Vein endothelial cell (primary cell): ENCODE results near the gene TUBG2. TPM values are rescaled to one million over a fixed set of nuclear protein-coding genes. Genes with fewer than 3 reads are reported as not detected.

ENCODE experiments used
- small RNA-seq: library from RNA; depleted of rRNA; stranded (forward); fragments of <200 nt; gene quantifications from one replicate; pipeline ENCODE3, GENCODE V24; 2012
- total RNA-seq: library from RNA; depleted of rRNA; stranded (reverse); fragments of >200 nt; gene quantifications from 2 replicates; pipeline ENCODE4 v1.2.3, GENCODE V29; 2012

Gene TUBG2
- 6.1 and 9.5 TPM in 2 replicates for total RNA-seq

GRCh38 chr17:42659079-42659931 is at the start of gene TUBG2:
TSS of gene TUBG2 (plus strand) at chr17:42659284. CDS start at chr17:42659504, 220 bp downstream.

GRCh38 chr17:42676424-42677011 is 17.4 kb downstream of the TUBG2 start, which contains the start of gene PLEKHH3:
TSS of gene PLEKHH3 (minus strand) at chr17:42676994. CDS start at chr17:42676563, 431 bp downstream.

GRCh38 chr17:42681976-42682721 is 23.1 kb downstream of the TUBG2 start, which contains the start of gene CNTNAP1:
TSS of gene CNTNAP1 (plus strand) at chr17:42682531. CDS start at chr17:42682830, 299 bp downstream.

Small RNA genes lying within 50 kb of the gene (small RNA-seq; reads per million reads assigned to genes)
- not detected for gene MIR6780A

Other genes with a start within 250 kb of the TUBG2 start
- gene CAVIN1, start 236.0 kb upstream of the TUBG2 start, total RNA-seq, result 1,287 and 1,296 TPM in 2 replicates
- gene ATP6V0A1, start 200.4 kb upstream of the TUBG2 start, total RNA-seq, result 31.7 and 32.6 TPM in 2 replicates
- gene NAGLU, start 123.0 kb upstream of the TUBG2 start, total RNA-seq, result 29.7 and 31.0 TPM in 2 replicates
- 0.10 and 0.65 TPM in 2 replicates for gene HSD17B1, start 106.4 kb upstream of the TUBG2 start, total RNA-seq
- gene COASY, start 97.1 kb upstream of the TUBG2 start, total RNA-seq, result 19.6 and 23.8 TPM in 2 replicates
- gene MLX, start 92.2 kb upstream of the TUBG2 start, total RNA-seq, result 37.2 and 37.4 TPM in 2 replicates
- gene PSMC3IP, start 81.6 kb upstream of the TUBG2 start, total RNA-seq, result 4.6 and 7.1 TPM in 2 replicates
- gene RETREG3, start 49.9 kb upstream of the TUBG2 start, total RNA-seq, result 62.4 and 80.3 TPM in 2 replicates
- gene TUBG1, start 49.6 kb upstream of the TUBG2 start, total RNA-seq, result 57.5 and 64.1 TPM in 2 replicates
- gene PLEKHH3, start 17.7 kb downstream of the TUBG2 start, total RNA-seq, result 9.6 and 18.0 TPM in 2 replicates
- 2.1 and 2.6 TPM in 2 replicates for gene CCR10, start 22.6 kb downstream of the TUBG2 start, total RNA-seq
- gene CNTNAP1, start 23.2 kb downstream of the TUBG2 start, total RNA-seq, result 23.8 and 30.2 TPM in 2 replicates
- 18.0 and 19.2 TPM in 2 replicates for gene EZH1, start 85.8 kb downstream of the TUBG2 start, total RNA-seq
- 7.6 and 19.6 TPM in 2 replicates for gene RAMP2, start 101.9 kb downstream of the TUBG2 start, total RNA-seq
- gene VPS25, start 114.2 kb downstream of the TUBG2 start, total RNA-seq, result 46.1 and 50.1 TPM in 2 replicates
- gene WNK4, start 121.3 kb downstream of the TUBG2 start, total RNA-seq, result 1.3 and 2.6 TPM in 2 replicates
- gene COA3, start 139.4 kb downstream of the TUBG2 start, total RNA-seq, result 43.2 and 46.4 TPM in 2 replicates
- gene CNTD1, start 139.6 kb downstream of the TUBG2 start, total RNA-seq, result under 0.01 TPM in 1 of 2 replicates, not detected in the other
- 81.2 and 86.2 TPM in 2 replicates for gene BECN1, start 165.0 kb downstream of the TUBG2 start, total RNA-seq
- gene PSME3, start 174.1 kb downstream of the TUBG2 start, total RNA-seq, result 109 and 148 TPM in 2 replicates
- gene AOC2, start 185.3 kb downstream of the TUBG2 start, total RNA-seq, result 0.65 and 1.9 TPM in 2 replicates
- gene AOC3, start 191.9 kb downstream of the TUBG2 start, total RNA-seq, result under 0.01 TPM in 2 replicates
- gene G6PC1, start 241.5 kb downstream of the TUBG2 start, total RNA-seq, result not detected in 2 replicates